Glomerular visceral epithelial cell (primary cell): Measurements from ENCODE around the gene GSTA2.
"Not testable (repeated sequence)": the region's sequence is repeated elsewhere in the genome, so short reads cannot be mapped to it uniquely, and the experiment has no call there.

Source experiments
- DNase-seq: peaks from one replicate; pipeline ENCODE4 v3.0.0-alpha.2; 2016; ENCODE audit errors: extremely low spot score

Gene GSTA2

GRCh38 chr6:52725535-52726192, 37.6 kb downstream of the GSTA2 start:
- DNase-seq, result no peak

GRCh38 chr6:52725143-52725534, 38.1 kb downstream of the GSTA2 start:
- DNase-seq, result no peak

GRCh38 chr6:52724406-52725121, 38.7 kb downstream of the GSTA2 start:
- DNase-seq, result peak; percentile 58

GRCh38 chr6:52724042-52724405, 39.3 kb downstream of the GSTA2 start:
- no peak for DNase-seq

- no peak for DNase-seq
These were observed 43.0 kb downstream of the GSTA2 start for GRCh38 chr6:52720321-52720720.

GRCh38 chr6:52718550-52718949, 44.7 kb downstream of the GSTA2 start:
- no peak for DNase-seq

GRCh38 chr6:52714761-52715160, 48.5 kb downstream of the GSTA2 start:
- not testable (repeated sequence) for DNase-seq

GRCh38 chr6:52712136-52712535, 51.1 kb downstream of the GSTA2 start:
- no peak for DNase-seq

- no peak for DNase-seq
These were observed 55.2 kb downstream of the GSTA2 start for GRCh38 chr6:52707963-52708680.

- DNase-seq, result no peak
These were observed 57.3 kb downstream of the GSTA2 start for GRCh38 chr6:52706001-52706400.

- DNase-seq, result not testable (repeated sequence)
These were observed 58.3 kb downstream of the GSTA2 start for GRCh38 chr6:52704781-52705502.

- no peak for DNase-seq
These were observed 59.2 kb downstream of the GSTA2 start for GRCh38 chr6:52704060-52704459.
